GM20000 (cell line): ENCODE measurements around the gene LIM2.

Experiments used
- DNase-seq: peaks from one replicate; pipeline ENCODE4 v3.0.0; 2012; ENCODE audit warnings: low spot score
- CTCF ChIP-seq: IDR thresholded peaks from 2 replicates; pipeline ENCODE4 v1.5.1; 2012; ENCODE audit warnings: mild to moderate bottlenecking, control low read depth; ENCODE audit errors: extremely low read depth, missing control alignments

The LIM2 gene

GRCh38 chr19:51361239-51361638 lies 26.5 kb downstream of the LIM2 start:
- DNase-seq, result no peak
- no peak for TF ChIP-seq CTCF

DNA sequence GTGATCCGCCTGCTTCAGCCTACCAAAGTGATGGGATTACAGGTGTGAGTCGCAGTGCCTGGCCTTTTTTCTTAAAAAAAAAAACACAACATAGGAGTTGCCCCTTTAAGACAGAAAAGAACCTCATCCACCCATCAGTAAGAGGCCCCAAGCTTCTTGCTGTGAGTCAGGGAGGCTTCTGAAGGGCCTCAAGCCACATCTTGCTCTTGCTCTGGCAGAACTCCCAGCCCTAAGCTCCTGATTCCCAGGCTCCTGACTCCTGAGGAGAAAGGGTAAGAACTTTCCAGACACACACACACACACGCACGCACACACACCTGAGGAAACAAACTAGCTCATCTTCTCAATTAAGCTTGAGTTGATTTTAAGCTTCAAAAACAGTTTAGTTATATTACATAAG lies 28.5 kb downstream of the LIM2 start:
- DNase-seq, result no peak
- no peak for TF ChIP-seq CTCF

GRCh38 chr19:51357952-51358351 lies 29.8 kb downstream of the LIM2 start:
- DNase-seq, result no peak
- no peak for TF ChIP-seq CTCF

- no peak for DNase-seq
- TF ChIP-seq CTCF, result no peak
Measured at GRCh38 chr19:51356159-51356801, 31.5 kb downstream of the LIM2 start.

GRCh38 chr19:51354742-51355148 lies 33.0 kb downstream of the LIM2 start:
- DNase-seq, result no peak
- no peak for TF ChIP-seq CTCF

DNA sequence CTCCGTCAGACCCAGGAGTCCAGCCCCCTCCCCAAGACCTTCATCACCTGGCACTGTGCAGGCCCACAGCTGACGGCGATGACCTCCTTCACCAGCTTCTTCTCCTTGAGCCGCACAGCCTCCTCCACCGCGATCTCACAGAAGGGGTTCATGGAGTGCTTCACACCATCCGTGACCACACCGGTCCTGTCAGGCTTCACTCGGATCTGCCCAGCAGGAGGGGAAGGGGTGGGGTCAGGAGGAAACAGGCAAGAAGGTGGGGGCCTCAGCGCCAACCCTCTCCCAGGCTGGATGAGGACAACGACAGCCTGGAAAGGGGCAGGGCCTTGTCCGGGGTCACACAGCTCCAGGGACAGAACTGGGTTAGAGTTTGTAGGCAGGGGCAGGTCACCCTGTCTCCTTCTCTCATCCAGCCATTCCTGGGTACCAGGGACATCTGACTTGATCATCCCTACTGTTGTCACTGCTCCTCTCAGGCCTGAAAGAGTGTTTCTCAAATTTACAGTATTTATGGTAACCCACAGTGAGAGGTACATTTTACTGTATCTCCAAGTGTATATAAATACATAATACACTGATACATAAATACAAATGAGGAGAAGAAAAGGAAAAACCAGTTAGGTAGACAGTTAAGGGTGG lies 33.6 kb downstream of the LIM2 start:
- no peak for DNase-seq

More for the DNA sequence above, 33.6 kb downstream of the LIM2 start:
- no peak for TF ChIP-seq CTCF
